HTERT RPE-1 (cell line): ENCODE data around the gene RNF151.

ENCODE experiments used
- in situ Hi-C: fragments of 300-500 bp; cut with MboI; formaldehyde crosslinking; loops from 4 replicates; pipeline ENCODE4 v1.14.3; 2020; ENCODE audit warnings: low sequenced_read_pairs

Gene RNF151

DNA sequence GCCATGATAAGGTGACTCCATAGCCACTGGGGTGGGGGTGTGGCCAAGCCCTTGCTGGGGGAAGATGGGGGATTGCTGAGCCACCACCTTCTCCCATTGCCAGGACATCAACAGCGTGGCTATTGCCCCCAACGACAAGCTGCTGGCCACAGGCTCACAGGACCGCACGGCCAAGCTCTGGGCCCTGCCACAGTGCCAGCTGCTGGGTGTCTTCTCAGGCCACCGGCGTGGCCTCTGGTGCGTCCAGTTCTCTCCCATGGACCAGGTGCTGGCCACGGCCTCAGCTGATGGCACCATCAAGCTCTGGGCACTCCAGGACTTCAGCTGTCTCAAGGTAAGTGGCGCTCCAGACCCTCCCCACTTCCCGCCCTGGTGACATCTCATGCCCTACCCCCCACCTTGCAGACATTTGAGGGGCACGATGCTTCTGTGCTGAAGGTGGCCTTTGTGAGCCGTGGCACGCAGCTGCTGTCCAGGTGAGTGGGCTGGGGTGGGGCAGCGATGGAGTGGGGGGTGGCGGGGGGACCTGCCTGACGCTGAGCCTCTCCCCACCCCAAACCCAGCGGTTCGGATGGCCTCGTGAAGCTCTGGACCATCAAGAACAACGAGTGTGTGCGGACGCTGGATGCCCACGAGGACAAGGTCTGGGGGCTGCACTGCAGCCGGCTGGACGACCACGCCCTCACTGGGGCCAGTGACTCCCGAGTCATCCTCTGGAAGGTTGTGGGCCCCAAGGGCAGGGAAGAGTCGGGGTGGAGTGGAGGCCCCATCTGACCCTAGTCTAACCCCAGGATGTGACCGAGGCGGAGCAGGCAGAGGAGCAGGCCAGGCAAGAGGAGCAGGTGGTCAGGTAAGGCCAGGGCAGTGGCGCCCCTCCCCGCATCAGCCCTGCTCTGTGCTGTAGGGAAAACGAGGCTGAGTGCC lies 10.6 kb downstream of the RNF151 start:
- in situ Hi-C loops = no loop called here

DNA sequence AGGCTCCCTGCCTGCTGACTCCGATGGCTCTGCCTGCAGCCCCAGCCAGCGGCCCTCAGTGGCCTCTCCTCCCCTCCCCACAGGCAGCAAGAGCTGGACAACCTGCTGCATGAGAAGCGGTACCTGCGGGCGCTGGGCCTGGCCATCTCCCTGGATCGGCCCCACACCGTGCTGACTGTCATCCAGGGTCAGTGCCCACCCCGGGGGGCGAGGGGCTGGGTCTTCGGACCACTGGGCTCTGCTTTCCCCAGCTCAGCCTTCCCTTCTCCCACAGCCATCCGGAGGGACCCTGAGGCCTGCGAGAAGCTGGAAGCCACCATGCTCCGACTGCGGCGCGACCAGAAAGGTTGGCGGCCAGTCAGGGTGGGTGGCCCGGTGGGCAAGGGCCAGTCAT lies 11.2 kb downstream of the RNF151 start:
- in situ Hi-C loops = no loop called here

DNA sequence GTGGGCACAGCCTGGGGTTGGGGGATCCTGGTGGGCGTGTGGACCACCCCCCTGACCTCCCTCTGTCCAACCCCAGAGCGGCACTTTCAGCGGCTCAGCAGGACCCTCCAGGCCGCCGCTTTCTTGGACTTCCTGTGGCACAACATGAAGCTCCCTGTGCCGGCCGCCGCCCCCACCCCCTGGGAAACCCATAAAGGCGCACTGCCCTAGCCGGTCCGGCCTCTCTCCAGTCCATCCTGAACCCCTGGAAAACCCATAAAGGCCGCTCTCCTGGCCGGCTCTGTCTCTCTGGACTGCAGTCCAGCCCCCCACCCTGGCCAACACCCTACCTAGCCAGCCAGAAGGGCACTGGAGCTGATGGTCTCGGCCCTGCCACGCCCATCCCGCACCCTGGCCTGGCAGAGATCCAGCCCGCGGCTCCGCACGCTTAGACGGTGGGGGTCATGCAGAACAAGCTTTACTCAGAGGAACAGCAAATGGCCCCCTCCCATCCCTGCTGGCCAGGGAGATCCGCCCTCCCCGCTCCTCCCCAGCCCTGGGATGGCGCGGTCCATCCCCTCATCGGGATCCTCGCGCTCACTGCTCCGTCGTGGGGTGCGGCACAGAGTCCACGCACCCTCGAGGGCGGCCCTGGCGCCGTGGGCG lies 11.9 kb downstream of the RNF151 start:
- in situ Hi-C loops = no loop called here

DNA sequence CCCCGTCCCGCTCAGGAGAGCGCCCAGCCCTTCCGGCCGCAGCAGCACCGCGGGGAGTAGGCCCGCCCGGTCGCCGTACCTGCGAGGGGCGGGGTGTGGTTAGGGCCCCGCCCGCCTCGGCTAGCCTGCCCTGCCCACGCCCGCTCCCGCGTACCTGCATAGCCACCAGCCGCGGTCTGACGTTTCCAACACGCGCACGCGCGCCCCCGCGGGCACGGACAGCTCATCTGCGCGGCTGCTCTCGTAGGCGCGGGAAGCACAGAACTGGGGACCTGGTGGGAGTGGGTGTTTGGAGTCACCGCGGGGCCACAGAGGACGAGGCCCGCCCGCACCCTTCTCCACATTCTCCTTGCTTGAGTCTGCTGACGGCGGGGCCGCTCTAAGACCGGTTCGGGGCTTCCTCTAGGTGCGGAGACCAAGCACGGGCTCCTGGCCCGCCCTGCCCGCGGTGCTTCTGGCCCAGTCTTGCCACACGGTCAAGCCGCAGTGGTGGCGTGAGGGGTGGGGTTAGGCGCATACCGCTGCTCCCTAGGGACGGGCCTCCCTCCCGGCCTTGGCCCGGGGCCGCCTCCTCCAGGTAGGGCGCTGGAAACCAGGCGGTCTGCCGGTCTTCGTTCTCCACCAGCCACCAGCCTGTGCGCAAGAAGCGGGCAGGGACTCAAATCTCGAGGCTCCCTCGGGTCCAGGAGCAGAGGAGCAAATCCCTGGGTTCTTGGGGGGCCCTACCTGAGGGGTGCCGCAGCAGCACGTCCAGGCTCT lies 12.8 kb downstream of the RNF151 start:
- in situ Hi-C loops = no loop called here

DNA sequence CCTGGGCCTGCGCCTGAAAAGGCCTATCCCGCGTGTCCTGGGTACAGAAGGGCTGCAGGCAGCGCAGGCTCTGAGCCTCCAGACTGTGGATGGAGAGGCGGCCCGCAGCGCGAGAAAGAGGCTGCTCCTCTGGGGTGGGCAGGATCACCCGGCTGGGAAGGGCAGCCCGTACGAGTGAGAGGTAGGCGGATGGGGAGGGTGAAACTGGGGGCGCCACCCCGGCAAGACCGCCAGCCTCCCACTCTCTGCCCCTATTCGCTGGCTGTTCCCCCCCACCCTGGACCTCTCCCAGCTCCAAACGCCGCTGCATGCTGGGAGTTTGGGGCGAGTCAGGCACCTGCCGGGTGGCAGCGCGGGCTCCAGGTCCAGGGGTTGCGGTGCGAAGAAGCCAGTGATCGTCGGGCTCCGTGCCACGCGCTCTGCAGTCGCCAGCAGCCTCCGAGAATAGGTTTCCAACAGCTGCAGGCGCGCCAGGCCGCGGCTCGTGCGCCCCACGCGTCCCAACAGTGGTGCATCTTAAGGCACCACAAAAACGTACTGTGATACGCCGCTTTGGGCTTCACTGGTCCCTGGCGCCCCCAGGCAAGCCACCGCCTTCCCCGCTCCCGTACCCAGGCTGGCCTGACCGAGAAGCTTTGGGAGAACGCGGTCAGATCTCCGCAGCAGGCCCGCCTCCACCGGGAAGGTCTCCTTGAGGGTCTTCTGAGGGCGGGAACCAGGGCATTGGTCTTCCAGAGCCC lies 13.5 kb downstream of the RNF151 start:
- in situ Hi-C loops = no loop called here

DNA sequence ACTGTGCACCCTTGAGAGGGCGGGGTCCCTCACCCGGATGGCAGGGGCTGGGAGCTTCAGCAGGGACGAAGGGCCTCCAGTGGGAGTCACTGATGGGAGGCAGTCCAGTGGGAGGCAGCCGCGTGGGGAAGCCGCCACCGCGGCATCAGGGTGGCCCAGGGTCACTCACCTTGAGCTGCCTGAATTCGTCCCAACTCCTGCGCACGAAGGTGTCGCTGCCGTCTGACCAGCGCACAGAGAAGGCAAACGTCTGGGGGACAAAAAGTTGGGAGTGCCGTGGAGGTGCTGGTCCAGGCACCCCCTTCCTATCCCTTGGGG lies 14.1 kb downstream of the RNF151 start:
- in situ Hi-C loops = no loop called here

DNA sequence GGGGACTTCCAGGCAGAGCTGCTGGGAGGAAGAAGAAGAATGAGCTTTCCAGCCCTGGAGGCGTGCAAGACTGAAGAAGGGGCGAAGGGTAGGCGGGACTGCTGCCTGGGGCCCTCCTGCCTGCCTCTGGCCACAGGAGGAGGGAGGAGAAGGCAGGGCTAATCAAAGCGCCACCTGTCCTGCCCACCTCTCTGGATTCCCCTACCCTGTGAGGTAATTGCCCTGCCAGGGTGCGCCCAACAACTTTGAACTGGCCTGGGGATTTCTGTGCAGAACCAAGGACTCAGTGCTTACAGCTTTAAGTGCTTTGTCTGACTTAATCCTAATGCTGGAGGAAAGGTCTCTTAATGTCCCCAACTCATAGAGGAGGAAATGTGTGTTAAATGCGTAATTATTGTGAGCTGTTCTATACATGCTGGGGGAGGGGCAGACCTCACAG lies 14.8 kb downstream of the RNF151 start, which contains the start of gene NOXO1:
TSS of gene NOXO1 (minus strand) at position 72 of the 439 bp plus-strand sequence. CDS start 290 bp downstream, outside the sequence.
- in situ Hi-C loops = no loop called here

DNA sequence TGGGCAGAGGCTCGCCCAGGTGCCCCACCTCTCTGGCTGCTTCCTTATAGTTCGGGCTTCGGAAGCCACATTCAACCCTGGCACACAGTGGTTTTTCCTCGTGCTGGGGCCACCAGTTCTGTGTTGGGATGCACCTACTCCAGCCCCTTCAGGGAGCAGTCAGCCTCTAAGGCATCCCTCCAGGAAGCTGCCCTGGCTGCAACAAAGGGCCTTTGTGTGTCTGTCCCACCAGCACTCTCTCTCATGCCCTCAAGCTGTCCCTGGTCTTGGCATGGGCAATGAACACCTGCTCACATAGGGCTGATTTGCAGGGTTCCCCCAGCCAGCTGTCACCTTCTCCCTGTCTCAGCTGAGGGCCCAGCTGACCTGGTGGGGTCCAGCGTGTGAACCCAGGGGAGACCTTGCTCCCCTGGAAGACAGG lies 15.4 kb downstream of the RNF151 start:
- in situ Hi-C loops = no loop called here

DNA sequence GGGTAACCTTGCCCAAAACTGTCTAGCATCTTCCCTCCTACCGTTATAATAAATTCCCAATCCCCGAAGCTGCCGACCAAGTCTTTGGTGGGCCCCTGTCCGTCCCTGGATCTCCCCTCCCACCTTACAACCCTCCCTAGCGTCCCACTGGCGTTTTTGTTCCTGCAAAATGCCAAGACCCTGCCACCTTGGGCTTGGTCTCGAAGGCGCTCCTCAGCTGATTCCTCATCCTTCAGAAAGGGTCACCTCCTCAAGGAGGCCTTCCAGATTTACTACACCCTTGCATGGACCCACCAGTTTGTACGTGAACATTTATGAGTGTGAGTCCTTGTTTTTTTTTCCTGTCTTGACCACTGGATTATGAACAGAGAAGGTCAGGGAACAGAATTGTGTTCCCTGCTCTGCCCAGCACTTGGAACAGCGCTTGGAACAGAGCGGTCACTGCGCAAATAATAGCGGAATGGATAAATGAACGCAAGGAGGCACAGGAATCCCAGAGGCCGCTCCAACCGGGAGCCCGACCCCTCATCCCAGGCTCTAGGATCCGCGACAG lies 16.4 kb downstream of the RNF151 start:
- in situ Hi-C loops = no loop called here

DNA sequence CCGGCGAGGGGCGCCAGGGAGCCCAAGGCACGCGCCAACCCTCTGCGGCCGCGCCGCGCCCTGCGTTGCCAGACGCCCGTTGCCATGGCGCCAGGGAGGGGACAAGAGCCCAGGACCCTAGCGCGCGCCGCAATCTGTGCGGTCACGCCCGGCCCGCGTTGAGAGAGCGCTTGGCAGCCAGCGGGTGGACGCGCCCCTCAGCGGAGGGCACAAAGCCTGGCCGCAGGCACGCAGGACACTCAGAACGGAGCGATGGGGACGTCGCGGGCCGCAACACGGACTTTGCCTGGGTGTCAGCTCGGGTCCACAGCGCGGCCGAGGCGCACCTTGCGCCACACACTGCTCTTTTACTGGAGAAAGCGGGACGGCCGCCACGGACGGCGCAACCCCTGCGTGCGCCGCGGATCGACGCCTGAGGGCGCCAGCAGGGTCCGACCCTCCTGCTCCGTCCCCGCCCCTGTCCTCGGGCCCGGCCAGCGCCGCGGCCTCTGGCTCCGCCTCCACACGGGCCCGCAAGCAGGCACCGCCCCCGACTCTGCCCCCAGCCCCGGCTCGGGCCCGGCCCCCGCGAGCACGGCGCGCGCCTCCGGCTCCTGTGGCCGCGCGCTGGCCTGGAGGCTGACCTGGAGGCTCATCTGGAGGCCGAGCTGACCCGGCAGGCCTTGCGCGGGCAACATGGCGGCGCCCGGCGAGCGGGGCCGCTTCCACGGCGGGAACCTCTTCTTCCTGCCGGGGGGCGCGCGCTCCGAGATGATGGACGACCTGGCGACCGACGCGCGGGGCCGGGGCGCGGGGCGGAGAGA lies 17.1 kb downstream of the RNF151 start, which contains the start of gene GFER:
TSS of gene GFER (plus strand) at position 650 of the 803 bp plus-strand sequence. CDS start at position 676, 26 bp downstream.
- in situ Hi-C loops = no loop called here

DNA sequence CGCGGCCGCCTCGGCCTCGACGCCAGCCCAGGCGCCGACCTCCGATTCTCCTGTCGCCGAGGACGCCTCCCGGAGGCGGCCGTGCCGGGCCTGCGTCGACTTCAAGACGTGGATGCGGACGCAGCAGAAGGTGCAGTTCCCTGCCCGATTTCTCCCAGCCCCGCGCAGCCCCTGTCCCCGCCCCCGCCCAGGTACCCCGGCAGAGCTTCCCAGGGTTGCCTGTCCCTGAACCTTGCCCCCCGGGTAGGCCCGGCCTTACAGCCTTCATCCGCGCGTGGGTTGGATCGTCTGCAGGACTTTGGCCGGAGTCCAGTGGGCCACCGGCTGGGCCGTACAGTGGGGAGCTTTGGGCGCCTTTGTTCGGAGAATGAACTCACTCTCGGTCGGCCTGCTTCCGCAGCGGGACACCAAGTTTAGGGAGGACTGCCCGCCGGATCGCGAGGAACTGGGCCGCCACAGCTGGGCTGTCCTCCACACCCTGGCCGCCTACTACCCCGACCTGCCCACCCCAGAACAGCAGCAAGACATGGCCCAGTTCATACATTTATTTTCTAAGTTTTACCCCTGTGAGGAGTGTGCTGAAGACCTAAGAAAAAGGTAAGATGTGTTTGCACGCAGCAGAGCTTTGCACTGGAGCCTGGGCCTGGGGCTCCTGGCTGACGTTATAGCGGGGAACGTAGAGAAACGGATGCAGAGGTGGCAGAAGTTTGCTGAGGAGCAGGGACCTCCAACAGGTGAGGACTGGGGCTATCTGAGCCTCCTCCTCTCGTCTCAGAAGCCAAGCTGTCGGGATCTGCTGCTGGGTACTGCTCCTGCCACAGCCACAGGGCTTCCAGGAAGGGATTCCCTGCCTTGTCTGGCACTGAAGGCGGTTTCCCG lies 17.9 kb downstream of the RNF151 start:
- in situ Hi-C loops = no loop called here

DNA sequence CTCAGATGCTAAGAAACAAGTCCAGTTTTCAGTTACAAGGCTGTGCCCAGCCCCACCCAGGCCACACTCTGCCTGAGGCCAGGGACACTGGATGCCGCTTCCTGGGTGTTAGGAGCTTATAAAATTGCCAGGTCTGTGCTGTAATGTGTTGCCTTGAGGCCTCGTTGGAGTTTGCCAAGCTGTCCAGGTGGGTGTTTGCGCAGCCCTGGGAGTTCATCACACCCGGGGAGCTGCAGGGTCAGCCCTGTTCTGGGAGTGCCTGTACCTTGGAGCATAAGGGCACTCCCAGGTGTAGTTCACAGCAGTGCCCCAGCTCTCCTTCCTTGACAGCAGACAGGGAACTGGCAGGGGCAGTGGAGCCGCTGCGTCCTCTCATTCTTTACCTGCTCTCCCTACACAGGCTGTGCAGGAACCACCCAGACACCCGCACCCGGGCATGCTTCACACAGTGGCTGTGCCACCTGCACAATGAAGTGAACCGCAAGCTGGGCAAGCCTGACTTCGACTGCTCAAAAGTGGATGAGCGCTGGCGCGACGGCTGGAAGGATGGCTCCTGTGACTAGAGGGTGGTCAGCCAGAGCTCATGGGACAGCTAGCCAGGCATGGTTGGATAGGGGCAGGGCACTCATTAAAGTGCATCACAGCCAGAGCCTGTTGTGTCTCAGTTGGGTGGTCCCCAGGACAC lies 19.0 kb downstream of the RNF151 start:
- in situ Hi-C loops = no loop called here

DNA sequence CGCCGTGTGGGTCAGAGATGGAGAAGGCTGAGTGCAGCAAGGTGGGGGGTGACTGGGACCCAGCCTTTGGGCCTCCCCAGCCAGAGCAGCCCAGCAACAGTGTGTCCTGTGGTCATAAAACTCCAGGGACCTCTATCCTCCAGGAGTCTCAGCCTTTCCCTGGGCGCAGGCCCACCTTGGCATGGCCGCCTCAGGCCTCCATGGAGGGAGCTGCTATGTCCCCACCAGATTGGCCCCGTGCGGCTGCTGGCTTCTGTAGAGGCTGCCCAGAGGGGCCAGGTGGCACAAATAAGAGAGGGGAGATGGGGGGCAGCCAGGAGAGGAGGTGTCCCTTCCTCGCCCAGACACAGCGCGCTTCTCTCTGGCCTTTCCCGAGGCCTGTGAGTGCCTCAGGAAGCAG lies 20.5 kb downstream of the RNF151 start:
- in situ Hi-C loops = no loop called here

DNA sequence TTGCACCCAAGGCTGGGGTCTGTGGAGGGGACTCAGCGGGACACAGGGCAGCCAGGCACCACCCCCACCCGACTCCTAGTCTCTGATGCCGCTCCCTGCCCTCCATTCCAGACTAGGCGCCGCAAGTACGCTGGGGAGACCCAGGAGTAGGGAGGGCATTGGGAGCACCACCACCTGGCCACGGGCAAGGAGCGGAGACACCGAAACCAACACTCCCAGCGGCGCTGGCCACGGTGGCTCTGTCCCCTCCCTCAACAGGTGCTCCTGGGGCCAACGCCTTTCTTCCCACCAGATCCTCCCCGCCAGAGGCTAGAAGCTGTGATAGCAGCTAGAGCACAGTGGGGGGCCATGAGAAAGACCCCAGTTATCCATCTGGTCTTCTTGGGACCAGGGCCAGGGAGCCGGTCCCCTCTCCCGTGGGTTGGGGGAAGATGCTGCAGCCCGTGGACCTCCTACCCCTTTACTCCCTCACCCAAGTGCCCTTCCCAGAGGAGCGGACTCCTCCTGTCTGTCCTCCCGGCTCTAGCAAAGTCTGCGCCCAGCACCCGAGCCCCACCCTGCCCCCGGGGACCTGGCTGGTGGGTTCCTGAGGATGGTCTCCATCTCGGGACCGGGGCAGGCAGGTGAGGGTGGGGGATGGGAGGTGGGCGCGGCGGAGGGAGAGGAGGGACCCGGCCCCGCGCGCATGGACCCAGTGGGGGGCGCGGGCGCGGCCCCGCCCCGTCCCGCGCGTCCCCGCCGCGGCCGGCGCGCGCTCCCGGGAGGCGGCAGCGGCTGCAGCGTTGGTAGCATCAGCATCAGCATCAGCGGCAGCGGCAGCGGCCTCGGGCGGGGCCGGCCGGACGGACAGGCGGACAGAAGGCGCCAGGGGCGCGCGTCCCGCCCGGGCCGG lies 22.8 kb downstream of the RNF151 start, which contains the start of gene SYNGR3:
TSS of gene SYNGR3 (plus strand) at position 762 of the 892 bp plus-strand sequence. CDS start 133 bp downstream, outside the sequence.
- in situ Hi-C loops = no loop called here

DNA sequence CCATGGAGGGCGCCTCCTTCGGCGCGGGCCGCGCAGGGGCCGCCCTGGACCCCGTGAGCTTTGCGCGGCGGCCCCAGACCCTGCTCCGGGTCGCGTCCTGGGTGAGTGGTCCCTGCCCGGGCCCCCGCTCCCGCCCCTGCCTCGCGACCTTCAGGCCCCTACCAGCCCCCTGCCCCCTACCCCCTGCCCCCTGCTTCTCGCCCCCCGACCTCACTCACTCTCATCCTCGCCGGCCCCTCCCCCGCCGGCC lies 23.4 kb downstream of the RNF151 start:
- in situ Hi-C loops = no loop called here

DNA sequence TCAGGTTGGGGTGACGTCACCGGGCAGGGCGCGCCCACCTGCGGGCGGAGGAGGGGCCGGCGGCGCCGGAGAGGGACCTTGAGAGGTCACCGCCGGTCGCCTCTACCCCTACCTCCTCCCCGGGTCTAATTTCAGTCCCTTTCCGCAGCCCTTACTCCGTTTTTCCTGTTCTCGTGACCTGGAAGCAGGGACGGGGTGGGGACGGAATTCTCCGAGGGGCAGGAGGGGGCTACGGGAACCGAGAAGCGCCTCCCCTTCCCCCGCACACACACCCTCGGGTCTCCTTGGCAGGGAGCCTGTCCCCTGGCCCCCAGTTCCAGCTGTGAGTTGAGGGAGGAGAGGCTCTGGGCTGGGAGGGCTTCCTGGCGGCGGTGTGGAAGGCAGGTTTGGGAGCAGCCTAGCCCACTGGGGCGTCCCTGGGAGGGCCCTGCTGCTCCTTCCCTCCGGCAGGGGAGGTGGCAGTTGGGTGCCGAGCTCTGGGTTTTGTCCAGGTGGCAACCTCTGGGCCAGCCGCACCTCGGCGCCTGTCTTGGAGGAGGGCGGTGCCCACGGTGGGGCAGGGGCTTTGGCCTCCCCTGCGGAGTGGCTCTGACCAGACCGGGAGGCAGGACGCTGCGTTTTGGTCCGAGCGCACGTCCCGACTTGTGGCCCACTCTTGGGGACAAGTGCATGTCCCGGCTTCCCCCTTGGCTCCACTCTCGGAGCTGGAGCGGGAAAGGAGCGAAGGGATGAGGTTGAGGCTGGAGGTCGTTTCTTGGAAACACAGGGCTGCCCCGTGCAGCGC lies 23.9 kb downstream of the RNF151 start:
- in situ Hi-C loops = no loop called here
